HepG2 (cell line): Measurements from ENCODE around the gene HOXA6. TPM values are rescaled to one million over a fixed set of nuclear protein-coding genes. Genes with fewer than 3 reads are reported as not detected.

Source experiments
- ATF7 ChIP-seq, 2 experiments: fragments of 450-650 bp in 1 of 2; sonication (generic) in 1 of 2; formaldehyde crosslinking in 1 of 2; IDR thresholded peaks; 2 replicates each; pipeline versions ENCODE4 v1.4.0 to v1.6.1; 2016 to 2020; ENCODE audit warnings: antibody characterized with exemption in 1 of 2, mild to moderate bottlenecking in 1 of 2, missing genetic modification reagents in 1 of 2
- BCLAF1 ChIP-seq: fragments of 450-650 bp; IDR thresholded peaks from 2 replicates; pipeline ENCODE4 v1.6.1; 2017; ENCODE audit warnings: mild to moderate bottlenecking
- ELF3 ChIP-seq: IDR thresholded peaks from 2 replicates; pipeline ENCODE4 v1.6.1; 2016; ENCODE audit warnings: missing genetic modification reagents, missing compliant biosample characterization
- GTF2F1 ChIP-seq: fragments of 150-350 bp; IDR thresholded peaks from 2 replicates; pipeline ENCODE4 v1.6.1; 2014; ENCODE audit warnings: low read length
- KMT2A ChIP-seq: sonication (generic); formaldehyde crosslinking; IDR thresholded peaks from 2 replicates; pipeline ENCODE4 v1.4.0; 2020; ENCODE audit warnings: missing genetic modification reagents
- NFRKB ChIP-seq: fragments of 450-650 bp; IDR thresholded peaks from 2 replicates; pipeline ENCODE4 v1.6.1; 2017
- PBX2 ChIP-seq: IDR thresholded peaks from 2 replicates; pipeline ENCODE4 v1.6.1; 2016; ENCODE audit warnings: control low read depth
- ZBTB37 ChIP-seq: sonication (generic); formaldehyde crosslinking; IDR thresholded peaks from 2 replicates; pipeline ENCODE4 v1.4.0; 2020; ENCODE audit warnings: mild to moderate bottlenecking, missing genetic modification reagents
- ZC3H13 ChIP-seq: sonication (generic); formaldehyde crosslinking; IDR thresholded peaks from 2 replicates; pipeline ENCODE4 v1.8.1; 2023; ENCODE audit warnings: mild to moderate bottlenecking, missing genetic modification reagents, moderate library complexity
- ZNF703 ChIP-seq: sonication (generic); formaldehyde crosslinking; IDR thresholded peaks from 2 replicates; pipeline ENCODE4 v1.5.1; 2020; ENCODE audit warnings: missing genetic modification reagents, mild to moderate bottlenecking, moderate library complexity, borderline replicate concordance
- ZNF780A ChIP-seq: sonication (generic); formaldehyde crosslinking; IDR thresholded peaks from 2 replicates; pipeline ENCODE4 v1.8.0; 2022; ENCODE audit warnings: mild to moderate bottlenecking, missing genetic modification reagents, moderate library complexity
- ZNF790 ChIP-seq: sonication (generic); formaldehyde crosslinking; IDR thresholded peaks from 2 replicates; pipeline ENCODE4 v1.8.0; 2022; ENCODE audit warnings: missing genetic modification reagents, mild to moderate bottlenecking, borderline replicate concordance
- ZNF879 ChIP-seq: sonication (generic); formaldehyde crosslinking; IDR thresholded peaks from 2 replicates; pipeline ENCODE4 v1.8.1; 2023; ENCODE audit warnings: missing genetic modification reagents
- polyA plus RNA-seq, 8 experiments: library from polyadenylated mRNA; depleted of rRNA in 3 of 8; stranded (reverse) in 7 of 8; unstranded in 1 of 8; fragments of >200 nt; fragmentation: Illumina TruSeq in 4 of 8; extraction: Trizol in 4 of 8; gene quantifications; 2 replicates each; pipeline versions ENCODE4 v1.2.1 to v1.2.3, GENCODE V29; 2011 to 2016; ENCODE audit warnings: low read depth in 4 of 8, missing spikeins in 1 of 8, mixed read lengths in 1 of 8; ENCODE audit not compliant: insufficient read depth in 1 of 8
- total RNA-seq, 5 experiments: library from RNA; depleted of rRNA; stranded (reverse); fragments of >200 nt; fragmentation: Illumina TruSeq; extraction: Trizol; gene quantifications; 2 replicates each; pipeline ENCODE4 v1.2.3, GENCODE V29; 2016; ENCODE audit warnings: low read depth in 1 of 5
- TF ChIP-seq, protein P1 (sequence below): sonication (generic); formaldehyde crosslinking; conservative IDR thresholded peaks from 2 replicates; pipeline ENCODE4 v1.8.0; 2022; ENCODE audit warnings: mild to moderate bottlenecking, moderate library complexity, missing genetic modification reagents
- TF ChIP-seq, protein P2 (sequence below): sonication (generic); formaldehyde crosslinking; IDR thresholded peaks from 2 replicates; pipeline ENCODE4 v1.5.0; 2020; ENCODE audit warnings: missing genetic modification reagents
- TF ChIP-seq, protein P3 (sequence below): IDR thresholded peaks from 2 replicates; pipeline ENCODE4 v1.6.1; 2016; ENCODE audit warnings: missing compliant biosample characterization, missing genetic modification reagents, borderline replicate concordance
- TF ChIP-seq, protein P4 (sequence below): sonication (generic); formaldehyde crosslinking; IDR thresholded peaks from 2 replicates; pipeline ENCODE4 v1.8.0; 2022; ENCODE audit warnings: missing genetic modification reagents, mild to moderate bottlenecking, inconsistent platforms, borderline replicate concordance

The HOXA6 gene
- total and polyA plus RNA-seq, 2 of the 13 experiments (the other 11 are each of a cell fraction or from before 2014, with no cell fraction given), result 1.3 to 1.5 TPM

GRCh38 chr7:27150568-27151340, 3.2 kb upstream of the HOXA6 start (continued):
- TF ChIP-seq, protein P1, sequence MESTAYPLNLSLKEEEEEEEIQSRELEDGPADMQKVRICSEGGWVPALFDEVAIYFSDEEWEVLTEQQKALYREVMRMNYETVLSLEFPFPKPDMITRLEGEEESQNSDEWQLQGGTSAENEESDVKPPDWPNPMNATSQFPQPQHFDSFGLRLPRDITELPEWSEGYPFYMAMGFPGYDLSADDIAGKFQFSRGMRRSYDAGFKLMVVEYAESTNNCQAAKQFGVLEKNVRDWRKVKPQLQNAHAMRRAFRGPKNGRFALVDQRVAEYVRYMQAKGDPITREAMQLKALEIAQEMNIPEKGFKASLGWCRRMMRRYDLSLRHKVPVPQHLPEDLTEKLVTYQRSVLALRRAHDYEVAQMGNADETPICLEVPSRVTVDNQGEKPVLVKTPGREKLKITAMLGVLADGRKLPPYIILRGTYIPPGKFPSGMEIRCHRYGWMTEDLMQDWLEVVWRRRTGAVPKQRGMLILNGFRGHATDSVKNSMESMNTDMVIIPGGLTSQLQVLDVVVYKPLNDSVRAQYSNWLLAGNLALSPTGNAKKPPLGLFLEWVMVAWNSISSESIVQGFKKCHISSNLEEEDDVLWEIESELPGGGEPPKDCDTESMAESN (CRISPR knock-in tag), result peak; percentile 69; the same call in 1 of the 2 replicates
- TF ChIP-seq GTF2F1, result no peak
- TF ChIP-seq ZNF879, result peak; percentile 74; the same call in 1 of the 2 replicates
- TF ChIP-seq, protein P2, sequence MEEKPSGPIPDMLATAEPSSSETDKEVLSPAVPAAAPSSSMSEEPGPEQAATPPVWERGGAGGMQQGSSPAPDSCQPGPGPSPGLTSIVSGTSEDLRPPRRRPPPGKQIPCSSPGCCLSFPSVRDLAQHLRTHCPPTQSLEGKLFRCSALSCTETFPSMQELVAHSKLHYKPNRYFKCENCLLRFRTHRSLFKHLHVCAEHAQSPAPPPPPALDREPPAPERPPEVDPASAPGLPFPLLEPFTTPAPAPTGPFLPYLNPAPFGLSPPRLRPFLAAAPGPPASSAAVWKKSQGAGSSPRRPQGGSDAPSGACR (CRISPR knock-in tag), result no peak
- no peak for TF ChIP-seq ZC3H13 (CRISPR knock-in tag)
- TF ChIP-seq ELF3, result 0 out of 2 replicates have a peak, but pooled peaks have one; percentile 19
- TF ChIP-seq PBX2 (CRISPR knock-in tag), result no peak
- TF ChIP-seq, protein P3, sequence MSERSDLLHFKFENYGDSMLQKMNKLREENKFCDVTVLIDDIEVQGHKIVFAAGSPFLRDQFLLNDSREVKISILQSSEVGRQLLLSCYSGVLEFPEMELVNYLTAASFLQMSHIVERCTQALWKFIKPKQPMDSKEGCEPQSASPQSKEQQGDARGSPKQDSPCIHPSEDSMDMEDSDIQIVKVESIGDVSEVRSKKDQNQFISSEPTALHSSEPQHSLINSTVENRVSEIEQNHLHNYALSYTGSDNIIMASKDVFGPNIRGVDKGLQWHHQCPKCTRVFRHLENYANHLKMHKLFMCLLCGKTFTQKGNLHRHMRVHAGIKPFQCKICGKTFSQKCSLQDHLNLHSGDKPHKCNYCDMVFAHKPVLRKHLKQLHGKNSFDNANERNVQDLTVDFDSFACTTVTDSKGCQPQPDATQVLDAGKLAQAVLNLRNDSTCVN (CRISPR knock-in tag), result 0 out of 2 replicates have a peak, but pooled peaks have one; percentile 7
- no peak for TF ChIP-seq BCLAF1
- no peak for TF ChIP-seq ZNF780A (CRISPR knock-in tag)
- no peak for TF ChIP-seq ZBTB37
- TF ChIP-seq, protein P4, sequence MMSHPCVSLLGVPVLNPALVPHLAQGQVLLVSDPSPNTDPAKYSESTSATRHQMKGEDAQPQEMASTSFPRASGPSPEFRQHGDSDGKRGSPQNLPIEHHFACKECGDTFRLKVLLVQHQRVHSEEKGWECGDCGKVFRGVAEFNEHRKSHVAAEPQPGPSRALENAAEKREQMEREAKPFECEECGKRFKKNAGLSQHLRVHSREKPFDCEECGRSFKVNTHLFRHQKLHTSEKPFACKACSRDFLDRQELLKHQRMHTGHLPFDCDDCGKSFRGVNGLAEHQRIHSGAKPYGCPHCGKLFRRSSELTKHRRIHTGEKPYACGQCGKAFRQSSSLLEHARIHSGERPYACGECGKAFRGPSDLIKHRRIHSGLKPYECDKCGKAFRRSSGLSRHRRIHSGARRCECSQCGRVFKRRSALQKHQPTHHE (CRISPR knock-in tag), result no peak
- TF ChIP-seq ATF7 (IDR thresholded peaks at IDR 0.05), result no peak
- no peak for TF ChIP-seq ATF7 (CRISPR knock-in tag; IDR thresholded peaks at IDR 0.05)
- 0 out of 2 replicates have a peak, but pooled peaks have one; percentile 20 for TF ChIP-seq ZNF790 (CRISPR knock-in tag)
- 0 out of 2 replicates have a peak, but pooled peaks have one; percentile 40 for TF ChIP-seq KMT2A
- no peak; the same call in 1 of the 2 replicates for TF ChIP-seq ZNF703 (CRISPR knock-in tag)
- no peak for TF ChIP-seq NFRKB
